Activated T-helper 1 cell treated with anti-CD3 and anti-CD28 coated beads, Interleukin-2, amount 50 U/mL, for 16 hours (primary cell): ENCODE results near the gene PTTG2.
"Not testable (repeated sequence)": the region's sequence is repeated elsewhere in the genome, so short reads cannot be mapped to it uniquely, and the experiment has no call there.

ENCODE experiments used
- DNase-seq, 2 donors: peaks; one replicate each; pipeline ENCODE4 v3.0.0-alpha.2; 2020; ENCODE audit warnings: low read depth in 1 of 2, low spot score in 1 of 2

Gene PTTG2

GRCh38 chr4:37960098-37960497 lies at the start of gene PTTG2:
Gene PTTG2, plus strand, starts transcription at chr4:37960398. Its CDS starts 37 bp downstream, at chr4:37960435.
- no peak for DNase-seq

DNA sequence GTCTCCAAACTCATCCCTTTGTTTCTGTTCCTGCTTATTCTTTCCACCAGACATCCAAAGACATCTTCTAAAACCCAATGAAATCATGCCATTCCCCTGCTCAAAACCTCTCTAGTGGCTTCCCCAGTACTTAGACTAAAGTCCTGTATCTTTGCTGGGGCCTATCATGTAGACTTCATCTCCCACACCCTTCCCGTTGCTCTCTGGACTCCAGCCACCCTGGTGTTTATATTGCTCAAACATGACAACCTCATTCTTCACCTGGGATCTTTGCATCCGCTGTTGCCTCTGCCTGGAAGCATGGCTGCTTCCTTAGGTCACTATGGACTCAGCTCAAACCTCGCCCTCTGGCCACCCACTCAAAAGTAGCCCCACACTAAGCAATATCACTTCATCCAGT lies 45.7 kb upstream of the PTTG2 start:
- DNase-seq = no peak

GRCh38 chr4:37917388-37917787 lies 42.8 kb upstream of the PTTG2 start:
- DNase-seq = no peak

- DNase-seq = no peak
These were observed 41.5 kb upstream of the PTTG2 start for GRCh38 chr4:37918653-37919052.

DNA sequence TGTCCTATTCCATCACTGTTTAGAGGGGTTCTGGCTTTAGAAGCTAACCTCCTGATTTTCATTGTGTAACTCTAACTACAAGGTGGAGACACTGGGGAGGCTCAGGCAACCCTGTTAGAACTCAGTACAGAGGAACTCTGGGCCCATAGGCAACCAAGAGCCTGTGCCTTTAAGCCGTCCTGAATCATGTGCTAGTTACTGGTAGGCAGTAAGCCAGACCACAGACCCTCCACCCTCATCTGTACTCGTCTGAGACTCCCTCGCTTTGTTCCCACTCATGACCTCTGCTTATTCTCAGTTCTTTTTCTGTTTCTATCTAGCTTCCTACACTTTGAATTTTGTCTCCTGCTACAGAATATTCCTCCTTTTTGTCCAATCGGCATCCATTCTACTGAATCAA lies 37.9 kb upstream of the PTTG2 start:
- DNase-seq = no peak

GRCh38 chr4:37923089-37923488 lies 37.1 kb upstream of the PTTG2 start:
- DNase-seq = not testable (repeated sequence)

DNA sequence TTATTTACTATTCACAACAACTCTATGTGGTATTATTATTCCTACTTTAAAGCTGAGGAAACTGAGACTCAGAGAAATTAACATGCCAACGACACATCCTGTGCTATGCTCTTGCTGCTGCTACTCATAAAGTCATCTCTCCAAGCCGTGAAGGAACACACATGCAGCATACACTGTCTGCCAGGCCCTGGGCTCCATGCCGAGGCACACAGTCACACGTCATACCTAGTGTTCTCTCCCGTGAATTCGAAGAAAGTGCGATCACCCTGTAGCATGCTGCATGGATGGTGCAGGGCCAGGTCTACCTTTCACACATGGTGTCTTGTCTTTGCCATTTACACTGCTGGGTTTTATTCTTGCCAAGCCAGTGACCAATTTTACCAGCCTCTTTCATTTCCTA lies 35.3 kb upstream of the PTTG2 start:
- DNase-seq = no peak

GRCh38 chr4:37927434-37927833 lies 32.8 kb upstream of the PTTG2 start:
- DNase-seq = no peak

GRCh38 chr4:37928426-37929416 lies 31.5 kb upstream of the PTTG2 start:
- no peak for DNase-seq

DNA sequence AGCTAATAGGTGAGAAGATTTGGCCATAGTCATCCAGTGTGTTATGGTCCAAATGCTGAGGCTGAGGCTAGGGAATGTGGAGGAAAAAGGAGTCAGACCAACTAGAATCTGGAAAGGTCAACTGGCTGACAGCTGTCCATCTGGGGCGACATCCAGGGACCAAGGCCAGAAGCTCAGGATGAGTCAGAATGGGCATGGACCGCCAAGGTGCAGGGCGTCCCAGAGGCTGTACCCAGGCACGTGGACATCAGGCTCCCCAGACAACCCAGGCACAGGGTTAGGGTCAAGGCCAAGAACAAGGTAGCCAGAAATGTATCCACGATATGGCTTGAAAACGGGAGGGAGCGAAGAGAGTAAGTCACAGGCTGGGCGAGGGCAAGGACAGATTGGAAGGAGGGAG lies 26.1 kb upstream of the PTTG2 start:
- DNase-seq = no peak

- no peak for DNase-seq
These were observed 25.6 kb upstream of the PTTG2 start for GRCh38 chr4:37934609-37935008.

- no peak for DNase-seq
These were observed 25.2 kb upstream of the PTTG2 start for GRCh38 chr4:37935026-37935425.

DNA sequence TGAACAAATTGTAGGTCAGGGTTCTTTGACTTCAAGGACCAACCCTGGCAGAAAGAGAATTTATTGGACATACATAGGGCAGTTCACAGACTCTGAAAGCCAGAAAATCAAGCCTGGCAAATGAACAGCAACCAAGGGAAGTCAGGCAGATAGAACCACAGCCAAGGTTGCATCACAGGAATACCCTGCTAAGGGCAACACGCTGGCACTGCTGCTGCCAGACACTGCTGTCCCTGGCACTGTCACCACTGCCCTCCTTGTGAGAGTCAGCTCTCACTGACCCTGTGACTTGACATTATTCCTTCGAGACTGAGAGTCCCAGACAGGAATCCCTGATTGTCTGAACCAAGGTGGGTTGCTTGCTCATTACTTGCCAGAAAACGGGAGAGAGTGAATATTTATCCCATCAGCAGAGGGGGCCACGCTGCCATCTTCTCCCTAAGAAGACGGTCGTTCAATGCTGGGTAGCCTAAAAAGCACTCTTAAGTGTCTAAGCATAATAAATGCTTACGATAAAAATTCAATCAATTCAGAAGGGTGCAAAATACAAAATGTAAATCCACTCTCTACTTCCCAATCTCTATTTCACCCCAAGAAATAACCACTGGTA lies 23.2 kb upstream of the PTTG2 start:
- DNase-seq = no peak

DNA sequence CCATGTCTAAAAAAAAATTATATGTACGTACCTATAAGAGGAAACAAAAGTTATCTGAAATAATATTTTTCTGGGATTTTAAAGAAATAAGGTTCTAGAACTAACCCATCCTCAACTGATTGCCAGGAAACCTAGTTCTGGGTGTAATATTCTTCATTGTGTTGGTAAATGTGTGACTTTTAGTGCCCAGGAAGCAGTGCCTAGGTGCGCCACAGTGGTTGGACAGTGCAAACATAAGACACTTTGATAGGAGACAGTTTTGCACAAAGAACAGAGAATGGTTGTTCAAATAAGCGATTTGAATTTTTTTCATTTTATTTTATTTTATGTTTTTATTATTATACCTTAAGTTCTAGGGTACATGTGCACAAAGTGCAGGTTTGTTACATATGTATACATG lies 22.0 kb upstream of the PTTG2 start:
- DNase-seq = no peak

GRCh38 chr4:37946503-37947179 lies 13.6 kb upstream of the PTTG2 start:
- no peak for DNase-seq

DNA sequence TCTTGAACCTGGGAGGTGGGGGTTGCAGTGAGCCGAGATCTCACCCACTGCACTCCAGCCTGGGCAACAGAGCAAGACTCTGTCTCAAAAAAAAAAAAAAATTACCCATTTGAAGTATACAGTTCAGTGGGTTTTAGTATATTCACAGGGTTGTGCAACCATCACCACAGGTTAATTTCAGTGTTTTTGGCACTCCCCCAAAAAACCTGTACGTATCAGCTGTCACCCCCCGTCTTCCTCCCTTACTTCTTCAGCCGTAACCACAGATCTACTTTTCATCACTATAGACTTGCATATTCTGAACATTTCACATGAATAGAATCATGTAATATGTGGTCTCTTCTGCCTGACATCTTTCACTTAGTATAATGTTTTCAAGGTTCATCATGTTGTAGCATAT lies 11.7 kb upstream of the PTTG2 start:
- no peak for DNase-seq

GRCh38 chr4:37949636-37950426 lies 10.4 kb upstream of the PTTG2 start:
- no peak for DNase-seq

DNA sequence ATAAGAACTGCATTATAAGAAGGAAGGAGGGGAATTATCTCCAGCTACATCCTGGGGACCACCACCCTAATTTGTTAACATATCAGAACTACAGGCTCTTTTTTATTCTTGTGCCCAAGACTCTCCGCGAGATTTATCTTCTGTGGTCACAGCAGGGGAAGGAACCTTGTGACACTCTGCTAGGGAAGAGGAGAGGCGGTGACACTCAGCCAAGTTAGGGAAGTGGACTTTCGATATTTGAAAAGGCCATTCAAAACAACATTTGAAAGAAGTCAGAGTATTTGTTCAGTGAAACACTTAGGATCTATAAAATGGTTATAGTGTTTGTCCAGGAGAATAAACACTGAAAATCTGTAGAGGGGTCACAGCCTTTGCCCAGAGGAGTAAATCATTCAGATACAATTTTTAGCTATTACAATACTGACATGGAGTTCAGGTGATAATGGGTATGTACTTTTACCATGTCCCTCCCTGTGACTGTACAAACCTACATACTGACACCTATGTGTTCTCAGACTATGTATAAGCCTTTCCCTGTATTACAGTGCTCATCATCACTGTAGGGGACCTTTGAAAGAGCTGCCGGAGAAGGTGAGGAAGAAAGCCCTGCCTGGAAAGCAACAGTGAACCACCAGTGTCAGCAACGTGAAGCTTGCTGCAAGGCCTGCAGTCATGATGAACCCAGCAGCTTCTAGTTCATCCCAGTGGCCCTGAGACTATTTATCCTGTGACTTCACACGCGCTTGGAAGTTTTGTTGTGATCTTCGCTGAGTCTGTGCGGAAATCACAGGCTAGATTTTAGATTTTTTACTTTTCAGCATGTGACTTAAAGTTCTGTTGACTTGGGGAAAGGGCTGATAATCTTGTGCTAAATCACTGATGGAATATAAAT lies 8.5 kb upstream of the PTTG2 start:
- no peak for DNase-seq

- DNase-seq = no peak
These were observed 7.0 kb upstream of the PTTG2 start for GRCh38 chr4:37953156-37953555.

DNA sequence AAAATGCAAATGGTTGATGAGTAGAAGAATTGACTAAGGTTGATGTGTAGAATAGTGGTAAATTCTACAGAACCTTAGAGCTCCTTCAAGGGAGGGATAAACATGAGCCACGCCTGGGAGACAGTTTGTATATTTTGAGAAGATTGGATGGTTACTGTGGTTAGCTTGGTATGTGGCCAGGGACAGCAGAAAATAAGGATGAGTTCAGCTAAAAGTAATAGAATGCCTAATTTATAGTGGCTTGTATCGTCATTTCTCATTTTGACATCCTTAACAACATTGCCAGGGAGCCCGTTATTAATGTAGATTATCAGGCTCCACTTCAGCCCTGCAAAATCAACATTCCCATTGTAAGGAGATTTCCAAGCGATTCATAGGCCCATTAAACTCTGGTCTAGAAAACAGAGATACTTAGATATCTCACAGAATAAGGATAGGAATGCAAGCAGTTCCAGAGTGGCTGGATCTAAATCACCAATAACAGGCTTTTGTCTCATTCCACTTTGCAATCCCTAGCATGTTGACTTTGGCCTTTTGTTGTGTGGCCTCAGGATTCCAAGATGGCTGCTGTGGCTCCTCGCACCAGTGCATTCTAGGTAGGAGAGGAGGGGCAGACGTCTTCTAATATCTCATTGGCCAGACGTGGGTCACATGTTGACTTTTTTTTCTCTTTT lies 6.4 kb upstream of the PTTG2 start:
- no peak for DNase-seq
